ENCODE data around the gene STBD1. TPM values are rescaled to one million over a fixed set of nuclear protein-coding genes. Genes with fewer than 3 reads are reported as not detected.

STBD1 gene
- polyA plus RNA-seq, 1 of the 3 experiments (the other 2 are of a cell fraction): 1.6 TPM

DNA sequence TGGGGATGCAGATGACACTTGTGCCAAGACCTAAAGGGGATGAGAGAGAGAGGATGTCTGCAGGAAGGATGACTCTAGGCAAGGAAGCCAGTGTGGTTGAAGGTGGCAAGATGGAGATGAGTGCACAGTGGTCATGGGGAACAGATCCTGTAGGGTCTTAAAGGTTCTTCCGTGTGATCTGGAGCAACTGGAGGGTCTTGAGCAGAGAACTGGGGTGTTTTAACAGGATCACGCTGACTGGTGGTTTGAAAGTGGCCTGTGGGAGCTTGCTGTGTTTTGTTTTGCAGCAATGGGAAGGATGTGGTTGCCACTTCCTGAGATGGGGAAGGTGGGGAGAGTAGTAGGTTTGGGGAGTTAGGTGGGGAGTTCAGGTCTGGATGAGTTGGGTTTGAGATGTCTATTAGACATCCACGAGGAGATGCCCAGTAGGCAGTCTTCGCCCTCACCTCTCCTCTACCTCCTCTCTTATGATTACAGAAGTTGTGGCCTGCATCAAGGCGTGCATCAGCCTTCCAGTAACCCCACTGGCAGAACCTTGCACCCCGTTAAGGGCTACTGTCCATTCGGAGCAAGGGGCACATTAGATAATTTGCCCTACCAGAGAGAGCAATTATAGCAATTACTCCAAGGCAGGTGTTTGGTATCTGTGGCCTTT is 1.4 kb upstream of the STBD1 start:
- POLR2A ChIA-PET: interaction anchor here (0.5 to 2.0 kb wide), 8 partner anchors 11 to 1547 kb away, joined by 3 to 13 read pairs (median 5); partner anchors contain the start of genes FAM47E, NUP54 and SCARB2
- CTCF ChIA-PET: interaction anchor here (1.1 to 5.4 kb wide), 7 partner anchors 9 to 453 kb away, joined by 3 to 55 read pairs (median 7); no protein-coding TSS in a partner anchor

More for the DNA sequence above, 1.4 kb upstream of the STBD1 start:
- H3K9ac ChIP-seq: peak overlapping the region; percentile 85; the same call in 1 of the 2 replicates
- 98% methylated on average over 4 of the region's 7 CpGs for WGBS (ENCODE audit: low lambda C conversion rate)
- peak overlapping the region; percentile 92 for H3K4me3 ChIP-seq (ENCODE audit: low read depth in 2 of 2, low read length in 1 of 2)
- TF ChIP-seq USF1 (IDR thresholded peaks at IDR 0.05; ENCODE audit: borderline replicate concordance, low read depth) (no peak), EZH2phosphoT487 (IDR thresholded peaks at IDR 0.05; ENCODE audit: borderline replicate concordance, low read depth) (no peak), MEF2A (IDR thresholded peaks at IDR 0.05; ENCODE audit: borderline replicate concordance, low read depth) (no peak), REST (IDR thresholded peaks at IDR 0.05; ENCODE audit: low read depth, low read length) (no peak), ELF1 (IDR thresholded peaks at IDR 0.05) (no peak), PBX3 (IDR thresholded peaks at IDR 0.05) (no peak), RAD21 (IDR thresholded peaks at IDR 0.05; ENCODE audit: low read length) (no peak), FOXM1 (IDR thresholded peaks at IDR 0.05; ENCODE audit: low read depth) (no peak), JUND (IDR thresholded peaks at IDR 0.05) (no peak), EP300 (IDR thresholded peaks at IDR 0.05; ENCODE audit: borderline replicate concordance in 1 of 2, low read depth in 1 of 2, low read length in 1 of 2) (no peak), TCF12 (IDR thresholded peaks at IDR 0.05) (no peak), NFIC (IDR thresholded peaks at IDR 0.05; ENCODE audit: borderline replicate concordance) (no peak), SMC3 (IDR thresholded peaks at IDR 0.05; ENCODE audit: low read depth, low read length) (no peak), GABPA (IDR thresholded peaks at IDR 0.05; ENCODE audit: low read depth) (no peak), RFX5 (IDR thresholded peaks at IDR 0.05; ENCODE audit: low read length) (no peak), FOXJ3 (CRISPR knock-in tag; IDR thresholded peaks at IDR 0.05) (no peak), NRF1 (IDR thresholded peaks at IDR 0.05; ENCODE audit: low read depth, low read length) (no peak), POLR2AphosphoS5 (IDR thresholded peaks at IDR 0.05; ENCODE audit: low read depth, low read length) (no peak)
- TF ChIP-seq, protein P1, sequence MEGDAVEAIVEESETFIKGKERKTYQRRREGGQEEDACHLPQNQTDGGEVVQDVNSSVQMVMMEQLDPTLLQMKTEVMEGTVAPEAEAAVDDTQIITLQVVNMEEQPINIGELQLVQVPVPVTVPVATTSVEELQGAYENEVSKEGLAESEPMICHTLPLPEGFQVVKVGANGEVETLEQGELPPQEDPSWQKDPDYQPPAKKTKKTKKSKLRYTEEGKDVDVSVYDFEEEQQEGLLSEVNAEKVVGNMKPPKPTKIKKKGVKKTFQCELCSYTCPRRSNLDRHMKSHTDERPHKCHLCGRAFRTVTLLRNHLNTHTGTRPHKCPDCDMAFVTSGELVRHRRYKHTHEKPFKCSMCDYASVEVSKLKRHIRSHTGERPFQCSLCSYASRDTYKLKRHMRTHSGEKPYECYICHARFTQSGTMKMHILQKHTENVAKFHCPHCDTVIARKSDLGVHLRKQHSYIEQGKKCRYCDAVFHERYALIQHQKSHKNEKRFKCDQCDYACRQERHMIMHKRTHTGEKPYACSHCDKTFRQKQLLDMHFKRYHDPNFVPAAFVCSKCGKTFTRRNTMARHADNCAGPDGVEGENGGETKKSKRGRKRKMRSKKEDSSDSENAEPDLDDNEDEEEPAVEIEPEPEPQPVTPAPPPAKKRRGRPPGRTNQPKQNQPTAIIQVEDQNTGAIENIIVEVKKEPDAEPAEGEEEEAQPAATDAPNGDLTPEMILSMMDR (IDR thresholded peaks at IDR 0.05): no peak
- peaks cover 10 to 27% of the 10 kb centered on the region in 2 experiments; a peak in 2 of 4 replicates for H3K4me1 ChIP-seq (ENCODE audit: control insufficient read depth in 1 of 2, insufficient read depth in 2 of 2, low read depth in 1 of 2, low read length in 1 of 2)
- peaks cover 30% of the 10 kb centered on the region; the same call in 1 of the 2 replicates for H3K79me2 ChIP-seq (ENCODE audit: insufficient read depth)
- no peaks in the 10 kb centered on the region for H3K9me3 ChIP-seq
- DNase-seq: no peak
- H3F3A ChIP-seq (replicated peaks; ENCODE audit: insufficient read depth): peaks cover 21% of the 10 kb centered on the region
- peaks cover 9 to 11% of the 10 kb centered on the region in 2 experiments for H3K36me3 ChIP-seq (replicated peaks in 1 of 2; ENCODE audit: control insufficient read depth in 1 of 2, insufficient read depth in 2 of 2, low read length in 1 of 2)
- peak overlapping the region; percentile 94 for H3K4me2 ChIP-seq
- H3K9me2 ChIP-seq: no peaks in the 10 kb centered on the region
- H3K27me3 ChIP-seq (ENCODE audit: insufficient read depth): no peaks in the 10 kb centered on the region
- H4K20me1 ChIP-seq (ENCODE audit: insufficient read depth): no peaks in the 10 kb centered on the region
- peak overlapping the region; percentile 93; the same call in 1 of the 2 replicates for H2AFZ ChIP-seq (ENCODE audit: low read depth)
- peak overlapping the region; percentile 83 to 92; a peak in 3 of 4 replicates for H3K27ac ChIP-seq (ENCODE audit: low read depth in 2 of 2, low read length in 1 of 2)
